Sigmoid colon (tissue), 4 donors: ENCODE results near the gene CTTN.

Source experiments
- CTCF ChIP-seq, 4 experiments: fragments of 450-650 bp in 3 of 4; fragments of 200-600 bp in 1 of 4; IDR thresholded peaks; one replicate each; pipeline ENCODE4 v1.5.1; 2016 to 2019; ENCODE audit warnings: antibody characterized with exemption in 4 of 4, mild to moderate bottlenecking in 3 of 4, moderate library complexity in 2 of 4
- EP300 ChIP-seq, 4 donors: sonication (generic); formaldehyde crosslinking; IDR thresholded peaks; one replicate each; pipeline ENCODE4 v1.6.1; 2017; ENCODE audit warnings: antibody characterized with exemption in 4 of 4

DNA sequence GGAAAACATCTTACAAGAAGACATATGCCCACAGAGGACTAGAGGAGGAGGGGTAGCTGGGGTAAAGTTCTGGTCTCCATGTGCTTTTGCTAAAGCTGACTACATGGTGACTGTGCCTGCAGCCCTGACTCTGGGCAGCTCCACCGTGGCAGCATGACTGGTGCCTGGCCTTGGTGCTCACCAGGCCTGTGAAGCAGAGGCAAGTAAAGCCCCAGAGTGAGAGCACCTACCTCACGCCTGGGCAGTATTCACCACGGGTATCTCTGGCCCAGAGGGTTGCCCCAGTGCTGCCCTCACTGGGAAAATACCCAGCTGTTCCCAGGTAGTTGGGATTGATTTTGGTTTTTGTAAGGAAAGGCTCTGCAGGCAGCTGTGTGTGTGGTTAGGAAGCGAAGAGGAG is 78.3 kb downstream of the CTTN start:
- no peak for TF ChIP-seq CTCF (IDR thresholded peaks at IDR 0.05)
- TF ChIP-seq EP300 (IDR thresholded peaks at IDR 0.05): no peak
